ENCODE data around the gene ABLIM3.

ABLIM3 gene

GRCh38 chr5:149217803-149218155 lies 76.5 kb downstream of the ABLIM3 start:
- no peaks in the 10 kb centered on the region for H3K4me1 ChIP-seq (ENCODE audit: insufficient read depth, low read length)
- H3K9ac ChIP-seq (ENCODE audit: low read depth, low read length) = no peak overlapping the region
- H3K9me3 ChIP-seq (ENCODE audit: control insufficient read depth, insufficient read depth, low read length) = no peaks in the 10 kb centered on the region
- H3K36me3 ChIP-seq (ENCODE audit: insufficient read depth, low read length) = no peaks in the 10 kb centered on the region

GRCh38 chr5:149219584-149219983 lies 78.3 kb downstream of the ABLIM3 start:
- H3K9ac ChIP-seq (ENCODE audit: low read depth, low read length) = no peak overlapping the region
- no peaks in the 10 kb centered on the region for H3K36me3 ChIP-seq (ENCODE audit: insufficient read depth, low read length)
- H3K9me3 ChIP-seq (ENCODE audit: control insufficient read depth, insufficient read depth, low read length) = no peaks in the 10 kb centered on the region
- no peaks in the 10 kb centered on the region for H3K4me1 ChIP-seq (ENCODE audit: insufficient read depth, low read length)

GRCh38 chr5:149220750-149221149 lies 79.5 kb downstream of the ABLIM3 start:
- Histone ChIP-seq H3K36me3 (ENCODE audit: insufficient read depth, low read length) (no peaks in the 10 kb centered on the region), H3K9ac (ENCODE audit: low read depth, low read length) (no peak overlapping the region), H3K9me3 (ENCODE audit: control insufficient read depth, insufficient read depth, low read length) (no peaks in the 10 kb centered on the region), H3K4me1 (ENCODE audit: insufficient read depth, low read length) (no peaks in the 10 kb centered on the region)

- no peaks in the 10 kb centered on the region for H3K4me1 ChIP-seq (ENCODE audit: insufficient read depth, low read length)
- no peak overlapping the region for H3K9ac ChIP-seq (ENCODE audit: low read depth, low read length)
- no peaks in the 10 kb centered on the region for H3K9me3 ChIP-seq (ENCODE audit: control insufficient read depth, insufficient read depth, low read length)
- no peaks in the 10 kb centered on the region for H3K36me3 ChIP-seq (ENCODE audit: insufficient read depth, low read length)
Observed at GRCh38 chr5:149221326-149221725, 80.0 kb downstream of the ABLIM3 start.

GRCh38 chr5:149221731-149222342 lies 80.5 kb downstream of the ABLIM3 start:
- Histone ChIP-seq H3K9ac (ENCODE audit: low read depth, low read length) (no peak overlapping the region), H3K36me3 (ENCODE audit: insufficient read depth, low read length) (no peaks in the 10 kb centered on the region), H3K9me3 (ENCODE audit: control insufficient read depth, insufficient read depth, low read length) (no peaks in the 10 kb centered on the region), H3K4me1 (ENCODE audit: insufficient read depth, low read length) (no peaks in the 10 kb centered on the region)

GRCh38 chr5:149223081-149223848 lies 82.0 kb downstream of the ABLIM3 start:
- no peaks in the 10 kb centered on the region for H3K36me3 ChIP-seq (ENCODE audit: insufficient read depth, low read length)
- no peak overlapping the region for H3K9ac ChIP-seq (ENCODE audit: low read depth, low read length)
- no peaks in the 10 kb centered on the region for H3K4me1 ChIP-seq (ENCODE audit: insufficient read depth, low read length)
- H3K9me3 ChIP-seq (ENCODE audit: control insufficient read depth, insufficient read depth, low read length) = no peaks in the 10 kb centered on the region

GRCh38 chr5:149224282-149224681 lies 83.0 kb downstream of the ABLIM3 start:
- Histone ChIP-seq H3K9ac (ENCODE audit: low read depth, low read length) (no peak overlapping the region), H3K4me1 (ENCODE audit: insufficient read depth, low read length) (peaks cover 3% of the 10 kb centered on the region; the same call in 1 of the 2 replicates), H3K36me3 (ENCODE audit: insufficient read depth, low read length) (no peaks in the 10 kb centered on the region), H3K9me3 (ENCODE audit: control insufficient read depth, insufficient read depth, low read length) (no peaks in the 10 kb centered on the region)

GRCh38 chr5:149227168-149227826 lies 86.0 kb downstream of the ABLIM3 start:
- no peaks in the 10 kb centered on the region for H3K36me3 ChIP-seq (ENCODE audit: insufficient read depth, low read length)
- H3K4me1 ChIP-seq (ENCODE audit: insufficient read depth, low read length) = peaks cover 3% of the 10 kb centered on the region; the same call in 1 of the 2 replicates
- no peaks in the 10 kb centered on the region for H3K9me3 ChIP-seq (ENCODE audit: control insufficient read depth, insufficient read depth, low read length)
- H3K9ac ChIP-seq (ENCODE audit: low read depth, low read length) = no peak overlapping the region

- H3K4me1 ChIP-seq (ENCODE audit: insufficient read depth, low read length) = peaks cover 3% of the 10 kb centered on the region; the same call in 1 of the 2 replicates
- H3K9me3 ChIP-seq (ENCODE audit: control insufficient read depth, insufficient read depth, low read length) = no peaks in the 10 kb centered on the region
- no peaks in the 10 kb centered on the region for H3K36me3 ChIP-seq (ENCODE audit: insufficient read depth, low read length)
- H3K9ac ChIP-seq (ENCODE audit: low read depth, low read length) = no peak overlapping the region
Observed at GRCh38 chr5:149228618-149229297, 87.5 kb downstream of the ABLIM3 start.

- H3K4me1 ChIP-seq (ENCODE audit: insufficient read depth, low read length) = peaks cover 3% of the 10 kb centered on the region; the same call in 1 of the 2 replicates
- H3K9ac ChIP-seq (ENCODE audit: low read depth, low read length) = no peak overlapping the region
- no peaks in the 10 kb centered on the region for H3K36me3 ChIP-seq (ENCODE audit: insufficient read depth, low read length)
- H3K9me3 ChIP-seq (ENCODE audit: control insufficient read depth, insufficient read depth, low read length) = no peaks in the 10 kb centered on the region
Observed at GRCh38 chr5:149229298-149229937, 88.1 kb downstream of the ABLIM3 start.

GRCh38 chr5:149235841-149236240 lies 94.5 kb downstream of the ABLIM3 start:
- H3K4me1 ChIP-seq (ENCODE audit: insufficient read depth, low read length) = no peaks in the 10 kb centered on the region
- H3K9ac ChIP-seq (ENCODE audit: low read depth, low read length) = no peak overlapping the region
- no peaks in the 10 kb centered on the region for H3K36me3 ChIP-seq (ENCODE audit: insufficient read depth, low read length)

GRCh38 chr5:149237662-149238061 lies 96.4 kb downstream of the ABLIM3 start:
- no peaks in the 10 kb centered on the region for H3K36me3 ChIP-seq (ENCODE audit: insufficient read depth, low read length)
- H3K4me1 ChIP-seq (ENCODE audit: insufficient read depth, low read length) = no peaks in the 10 kb centered on the region
- H3K9ac ChIP-seq (ENCODE audit: low read depth, low read length) = no peak overlapping the region
- H3K9me3 ChIP-seq (ENCODE audit: control insufficient read depth, insufficient read depth, low read length) = no peaks in the 10 kb centered on the region

More at GRCh38 chr5:149235841-149236240, 94.5 kb downstream of the ABLIM3 start:
- no peaks in the 10 kb centered on the region for H3K9me3 ChIP-seq (ENCODE audit: control insufficient read depth, insufficient read depth, low read length)

- Histone ChIP-seq H3K36me3 (ENCODE audit: insufficient read depth, low read length) (no peaks in the 10 kb centered on the region), H3K4me1 (ENCODE audit: insufficient read depth, low read length) (no peaks in the 10 kb centered on the region), H3K9ac (ENCODE audit: low read depth, low read length) (no peak overlapping the region), H3K9me3 (ENCODE audit: control insufficient read depth, insufficient read depth, low read length) (no peaks in the 10 kb centered on the region)
Observed at GRCh38 chr5:149238540-149238939, 97.2 kb downstream of the ABLIM3 start.

- Histone ChIP-seq H3K36me3 (ENCODE audit: insufficient read depth, low read length) (no peaks in the 10 kb centered on the region), H3K9me3 (ENCODE audit: control insufficient read depth, insufficient read depth, low read length) (no peaks in the 10 kb centered on the region), H3K4me1 (ENCODE audit: insufficient read depth, low read length) (no peaks in the 10 kb centered on the region), H3K9ac (ENCODE audit: low read depth, low read length) (no peak overlapping the region)
Observed at GRCh38 chr5:149239917-149240316, 98.6 kb downstream of the ABLIM3 start.
